ENCODE results near the gene ZFYVE9.

ZFYVE9 gene

DNA sequence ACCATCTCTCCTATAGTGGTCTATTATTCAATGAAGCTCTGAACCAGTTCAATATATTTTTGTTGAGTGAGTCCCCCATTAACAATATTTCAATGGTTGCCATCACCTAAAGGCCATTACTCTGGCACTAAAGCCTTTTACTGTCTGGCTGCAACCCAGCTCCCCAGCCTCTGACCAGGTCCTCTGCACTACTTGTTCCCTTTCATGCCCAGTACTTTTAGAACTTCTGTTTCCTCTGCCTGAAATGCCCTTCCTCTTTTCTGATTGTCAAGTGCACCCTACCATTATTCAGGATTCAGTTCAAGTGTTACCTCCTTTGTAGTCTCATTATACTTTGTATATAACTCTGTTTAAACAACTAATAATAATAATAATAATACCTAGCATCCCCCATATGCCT lies 30.4 kb upstream of the ZFYVE9 start:
- Histone ChIP-seq H3K4me3 (ENCODE audit: low read depth, low read length) (no peak overlapping the region), H3K27ac (ENCODE audit: extremely low read depth, low read depth, low read length) (no peak overlapping the region), H3K36me3 (ENCODE audit: control insufficient read depth in 2 of 2, insufficient read depth in 1 of 2, low read length in 2 of 2) (no peaks in the 10 kb centered on the region), H3K9me3 (ENCODE audit: control insufficient read depth, insufficient read depth, low read depth, low read length) (no peaks in the 10 kb centered on the region), H3K4me1 (ENCODE audit: control insufficient read depth, insufficient read depth, low read length) (no peaks in the 10 kb centered on the region)
- CTCF ChIA-PET = interaction anchor here (0.5 to 2.4 kb wide), 4 partner anchors 16 to 901 kb away, joined by 3 to 12 read pairs (median 4); no protein-coding TSS in a partner anchor
- POLR2A ChIA-PET = no interaction called here
- TF ChIP-seq ZNF670 (tag by site-specific recombination; IDR thresholded peaks at IDR 0.05; ENCODE audit: low read depth) = no peak
- TF ChIP-seq ZNF677 (tag by site-specific recombination; IDR thresholded peaks at IDR 0.05) = no peak
- no peak for TF ChIP-seq ZNF140 (tag by site-specific recombination; IDR thresholded peaks at IDR 0.05)
- no peak for TF ChIP-seq ZNF16 (tag by site-specific recombination; IDR thresholded peaks at IDR 0.05; ENCODE audit: low read depth)
- no peak for TF ChIP-seq ZNF785 (tag by site-specific recombination; IDR thresholded peaks at IDR 0.05)
- TF ChIP-seq, protein P1, sequence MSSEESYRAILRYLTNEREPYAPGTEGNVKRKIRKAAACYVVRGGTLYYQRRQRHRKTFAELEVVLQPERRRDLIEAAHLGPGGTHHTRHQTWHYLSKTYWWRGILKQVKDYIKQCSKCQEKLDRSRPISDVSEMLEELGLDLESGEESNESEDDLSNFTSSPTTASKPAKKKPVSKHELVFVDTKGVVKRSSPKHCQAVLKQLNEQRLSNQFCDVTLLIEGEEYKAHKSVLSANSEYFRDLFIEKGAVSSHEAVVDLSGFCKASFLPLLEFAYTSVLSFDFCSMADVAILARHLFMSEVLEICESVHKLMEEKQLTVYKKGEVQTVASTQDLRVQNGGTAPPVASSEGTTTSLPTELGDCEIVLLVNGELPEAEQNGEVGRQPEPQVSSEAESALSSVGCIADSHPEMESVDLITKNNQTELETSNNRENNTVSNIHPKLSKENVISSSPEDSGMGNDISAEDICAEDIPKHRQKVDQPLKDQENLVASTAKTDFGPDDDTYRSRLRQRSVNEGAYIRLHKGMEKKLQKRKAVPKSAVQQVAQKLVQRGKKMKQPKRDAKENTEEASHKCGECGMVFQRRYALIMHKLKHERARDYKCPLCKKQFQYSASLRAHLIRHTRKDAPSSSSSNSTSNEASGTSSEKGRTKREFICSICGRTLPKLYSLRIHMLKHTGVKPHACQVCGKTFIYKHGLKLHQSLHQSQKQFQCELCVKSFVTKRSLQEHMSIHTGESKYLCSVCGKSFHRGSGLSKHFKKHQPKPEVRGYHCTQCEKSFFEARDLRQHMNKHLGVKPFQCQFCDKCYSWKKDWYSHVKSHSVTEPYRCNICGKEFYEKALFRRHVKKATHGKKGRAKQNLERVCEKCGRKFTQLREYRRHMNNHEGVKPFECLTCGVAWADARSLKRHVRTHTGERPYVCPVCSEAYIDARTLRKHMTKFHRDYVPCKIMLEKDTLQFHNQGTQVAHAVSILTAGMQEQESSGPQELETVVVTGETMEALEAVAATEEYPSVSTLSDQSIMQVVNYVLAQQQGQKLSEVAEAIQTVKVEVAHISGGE (tag by site-specific recombination; conservative IDR thresholded peaks at IDR 0.05; ENCODE audit: low read depth) = no peak
- TF ChIP-seq ZNF548 (tag by site-specific recombination; IDR thresholded peaks at IDR 0.05) = no peak
- TF ChIP-seq ZNF843 (tag by site-specific recombination; IDR thresholded peaks at IDR 0.05) = no peak
- TF ChIP-seq ZNF830 (tag by site-specific recombination; IDR thresholded peaks at IDR 0.05; ENCODE audit: low read depth) = no peak
- TF ChIP-seq ZBTB8A (tag by site-specific recombination; IDR thresholded peaks at IDR 0.05) = no peak
- no peak for TF ChIP-seq ZIC2 (tag by site-specific recombination; IDR thresholded peaks at IDR 0.05)
- TF ChIP-seq BCL11A (tag by site-specific recombination; IDR thresholded peaks at IDR 0.05; ENCODE audit: low read depth) = no peak
- no peak for TF ChIP-seq ZNF138 (tag by site-specific recombination; IDR thresholded peaks at IDR 0.05; ENCODE audit: borderline replicate concordance)
- TF ChIP-seq ZNF654 (tag by site-specific recombination; IDR thresholded peaks at IDR 0.05; ENCODE audit: low read depth) = no peak
- TF ChIP-seq REPIN1 (tag by site-specific recombination; IDR thresholded peaks at IDR 0.05; ENCODE audit: low read depth) = no peak
- TF ChIP-seq, protein P2, sequence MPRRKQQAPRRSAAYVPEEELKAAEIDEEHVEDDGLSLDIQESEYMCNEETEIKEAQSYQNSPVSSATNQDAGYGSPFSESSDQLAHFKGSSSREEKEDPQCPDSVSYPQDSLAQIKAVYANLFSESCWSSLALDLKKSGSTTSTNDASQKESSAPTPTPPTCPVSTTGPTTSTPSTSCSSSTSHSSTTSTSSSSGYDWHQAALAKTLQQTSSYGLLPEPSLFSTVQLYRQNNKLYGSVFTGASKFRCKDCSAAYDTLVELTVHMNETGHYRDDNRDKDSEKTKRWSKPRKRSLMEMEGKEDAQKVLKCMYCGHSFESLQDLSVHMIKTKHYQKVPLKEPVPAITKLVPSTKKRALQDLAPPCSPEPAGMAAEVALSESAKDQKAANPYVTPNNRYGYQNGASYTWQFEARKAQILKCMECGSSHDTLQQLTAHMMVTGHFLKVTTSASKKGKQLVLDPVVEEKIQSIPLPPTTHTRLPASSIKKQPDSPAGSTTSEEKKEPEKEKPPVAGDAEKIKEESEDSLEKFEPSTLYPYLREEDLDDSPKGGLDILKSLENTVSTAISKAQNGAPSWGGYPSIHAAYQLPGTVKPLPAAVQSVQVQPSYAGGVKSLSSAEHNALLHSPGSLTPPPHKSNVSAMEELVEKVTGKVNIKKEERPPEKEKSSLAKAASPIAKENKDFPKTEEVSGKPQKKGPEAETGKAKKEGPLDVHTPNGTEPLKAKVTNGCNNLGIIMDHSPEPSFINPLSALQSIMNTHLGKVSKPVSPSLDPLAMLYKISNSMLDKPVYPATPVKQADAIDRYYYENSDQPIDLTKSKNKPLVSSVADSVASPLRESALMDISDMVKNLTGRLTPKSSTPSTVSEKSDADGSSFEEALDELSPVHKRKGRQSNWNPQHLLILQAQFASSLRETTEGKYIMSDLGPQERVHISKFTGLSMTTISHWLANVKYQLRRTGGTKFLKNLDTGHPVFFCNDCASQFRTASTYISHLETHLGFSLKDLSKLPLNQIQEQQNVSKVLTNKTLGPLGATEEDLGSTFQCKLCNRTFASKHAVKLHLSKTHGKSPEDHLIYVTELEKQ (tag by site-specific recombination; IDR thresholded peaks at IDR 0.05; ENCODE audit: borderline replicate concordance) = no peak
- TF ChIP-seq ZNF146 (tag by site-specific recombination; IDR thresholded peaks at IDR 0.05) = no peak
- TF ChIP-seq MYNN (tag by site-specific recombination; IDR thresholded peaks at IDR 0.05; ENCODE audit: borderline replicate concordance) = no peak
- no peak for TF ChIP-seq ZNF202 (tag by site-specific recombination; IDR thresholded peaks at IDR 0.05; ENCODE audit: borderline replicate concordance)
- TF ChIP-seq, protein P3, sequence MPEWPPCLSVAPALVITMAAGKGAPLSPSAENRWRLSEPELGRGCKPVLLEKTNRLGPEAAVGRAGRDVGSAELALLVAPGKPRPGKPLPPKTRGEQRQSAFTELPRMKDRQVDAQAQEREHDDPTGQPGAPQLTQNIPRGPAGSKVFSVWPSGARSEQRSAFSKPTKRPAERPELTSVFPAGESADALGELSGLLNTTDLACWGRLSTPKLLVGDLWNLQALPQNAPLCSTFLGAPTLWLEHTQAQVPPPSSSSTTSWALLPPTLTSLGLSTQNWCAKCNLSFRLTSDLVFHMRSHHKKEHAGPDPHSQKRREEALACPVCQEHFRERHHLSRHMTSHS (tag by site-specific recombination; IDR thresholded peaks at IDR 0.05) = no peak

Data from HEK293 (cell line).